Fibroblast of lung (primary cell): Measurements from ENCODE around the gene TGFBR2. TPM values are rescaled to one million over a fixed set of nuclear protein-coding genes. Genes with fewer than 3 reads are reported as not detected.

Experiments used
- DNase-seq, 2 donors: peaks; one replicate each; pipeline versions ENCODE4 v3.0.0 to v3.0.0-alpha.2; 2010; ENCODE audit warnings: low read depth in 2 of 2
- H2AFZ ChIP-seq: 2 replicates; pipeline ENCODE4 v1.5.1; 2012; ENCODE audit warnings: low read length, control low read depth, inconsistent platforms
- H3K27ac ChIP-seq: 2 replicates; pipeline ENCODE4 v1.5.1; 2011; ENCODE audit warnings: low read length, control low read depth; ENCODE audit not compliant: insufficient read depth
- H3K27me3 ChIP-seq: 2 replicates; pipeline ENCODE4 v1.5.1; 2011; ENCODE audit warnings: mild to moderate bottlenecking, low read length; ENCODE audit not compliant: control insufficient read depth, insufficient read depth
- H3K36me3 ChIP-seq: 2 replicates; pipeline ENCODE4 v1.5.1; 2011; ENCODE audit warnings: low read length; ENCODE audit not compliant: control insufficient read depth, insufficient read depth
- H3K4me1 ChIP-seq: 2 replicates; pipeline ENCODE4 v1.5.1; 2011; ENCODE audit warnings: low read length; ENCODE audit not compliant: control insufficient read depth, insufficient read depth; ENCODE audit errors: extremely low read depth
- H3K4me2 ChIP-seq: 2 replicates; pipeline ENCODE4 v1.5.1; 2011; ENCODE audit warnings: low read length, control low read depth; ENCODE audit not compliant: insufficient read depth; ENCODE audit errors: extremely low read depth
- H3K4me3 ChIP-seq, 4 experiments: fragments of 200-600 bp in 1 of 4; sonication (generic) in 1 of 4; replicated peaks in 1 of 4; 2 replicates each; pipeline ENCODE4 v1.5.1; 2011 to 2016; ENCODE audit warnings: low read length in 4 of 4, low read depth in 3 of 4, mild to moderate bottlenecking in 3 of 4, control low read depth in 2 of 4, inconsistent platforms in 1 of 4, mixed read lengths in 1 of 4; ENCODE audit not compliant: insufficient read depth in 1 of 4; ENCODE audit errors: control extremely low read depth in 1 of 4
- H3K79me2 ChIP-seq: 2 replicates; pipeline ENCODE4 v1.5.1; 2012; ENCODE audit warnings: mild to moderate bottlenecking, low read length, inconsistent platforms; ENCODE audit not compliant: control insufficient read depth, insufficient read depth
- H3K9ac ChIP-seq: 2 replicates; pipeline ENCODE4 v1.5.1; 2011; ENCODE audit warnings: mild to moderate bottlenecking, low read length, control low read depth; ENCODE audit not compliant: insufficient read depth
- H3K9me3 ChIP-seq: 2 replicates; pipeline ENCODE4 v1.5.1; 2012; ENCODE audit warnings: low read depth, low read length; ENCODE audit not compliant: control insufficient read depth, insufficient read depth
- H4K20me1 ChIP-seq: 2 replicates; pipeline ENCODE4 v1.5.1; 2011; ENCODE audit warnings: low read length; ENCODE audit not compliant: control insufficient read depth, insufficient read depth; ENCODE audit errors: extremely low read depth
- CTCF ChIP-seq, 2 donors: IDR thresholded peaks in 1 of 2; conservative IDR thresholded peaks in 1 of 2; 1 replicate in 1 of 2; 2 replicates in 1 of 2; pipeline ENCODE4 v1.5.1; 2011 to 2012; ENCODE audit warnings: low read length in 2 of 2, control low read depth in 1 of 2, inconsistent platforms in 1 of 2, low read depth in 1 of 2, mild to moderate bottlenecking in 1 of 2
- EZH2 ChIP-seq: IDR thresholded peaks from 2 replicates; pipeline ENCODE4 v1.5.1; 2012; ENCODE audit warnings: low read length, control low read depth, mild to moderate bottlenecking; ENCODE audit errors: missing control alignments
- polyA minus RNA-seq: library from RNA; depleted of rRNA, polyadenylated mRNA; stranded (reverse); fragments of >200 nt; gene quantifications from 2 replicates; pipeline ENCODE4 v1.2.3, GENCODE V29; 2011; ENCODE audit warnings: low replicate concordance
- polyA plus RNA-seq, 2 donors: library from polyadenylated mRNA; depleted of rRNA in 1 of 2; stranded (reverse) in 1 of 2; unstranded in 1 of 2; fragments of >200 nt; gene quantifications; 2 replicates each; pipeline ENCODE4 v1.2.1, GENCODE V29; 2011 to 2012; ENCODE audit warnings: missing spikeins in 1 of 2
- total RNA-seq: library from RNA; depleted of rRNA; stranded (reverse); fragments of >200 nt; gene quantifications from 2 replicates; pipeline ENCODE4 v1.2.1, GENCODE V29; 2014

Gene TGFBR2
- total RNA-seq (86.5 and 93.0 TPM in 2 replicates), polyA plus RNA-seq (126 and 196 TPM in 2 replicates), polyA minus RNA-seq (89.3 and 192 TPM in 2 replicates)
- 70.1 and 110 TPM in 2 replicates for polyA plus RNA-seq (2012)

- Histone ChIP-seq H3K9ac (peak within 1 kb of the TSS; percentile 90), H3K4me1 (peaks cover 2% of the 10 kb centered on the region), H3K27me3 (no peaks in the 10 kb centered on the region), H3K4me2 (peak within 1 kb of the TSS; percentile 78), H4K20me1 (no peaks in the 10 kb centered on the region), H3K36me3 (no peaks in the 10 kb centered on the region), H3K4me3 (peak within 1 kb of the TSS; percentile 73 to 98 (median 94)), H3K27ac (peak within 1 kb of the TSS; percentile 89), H2AFZ (peak within 1 kb of the TSS; percentile 58), H3K9me3 (no peaks in the 10 kb centered on the region), H3K79me2 (peaks cover 46% of the 10 kb centered on the region)
- no peak for TF ChIP-seq CTCF (conservative IDR thresholded peaks at IDR 0.05 in 1 of 2, IDR thresholded peaks at IDR 0.05 in 1 of 2; ENCODE audit: low read depth in 1 of 2, low read length in 2 of 2)
- TF ChIP-seq EZH2, result no peak
- DNase-seq, result peak; percentile 99
Observed at GRCh38 chr3:30606301-30607031, at the start of gene TGFBR2. Gene TGFBR2 (plus strand): TSS chr3:30606601. CDS start chr3:30606884, 283 bp downstream.

GRCh38 chr3:30557746-30558303 lies 48.6 kb upstream of the TGFBR2 start:
- Histone ChIP-seq H3K27ac (no peak overlapping the region), H3K9me3 (no peaks in the 10 kb centered on the region), H3K9ac (no peak overlapping the region), H3K79me2 (no peaks in the 10 kb centered on the region), H3K36me3 (no peaks in the 10 kb centered on the region), H4K20me1 (no peaks in the 10 kb centered on the region), H3K4me2 (no peak overlapping the region), H2AFZ (no peak overlapping the region), H3K4me1 (no peaks in the 10 kb centered on the region), H3K27me3 (no peaks in the 10 kb centered on the region), H3K4me3 (no peak overlapping the region)
- no peak for DNase-seq
- TF ChIP-seq CTCF (conservative IDR thresholded peaks at IDR 0.05 in 1 of 2, IDR thresholded peaks at IDR 0.05 in 1 of 2; ENCODE audit: low read depth in 1 of 2, low read length in 2 of 2) (no peak), EZH2 (no peak)

GRCh38 chr3:30563956-30564355 lies 42.4 kb upstream of the TGFBR2 start:
- H3K9me3 ChIP-seq, result no peaks in the 10 kb centered on the region
- no peaks in the 10 kb centered on the region for H3K36me3 ChIP-seq
- no peaks in the 10 kb centered on the region for H3K79me2 ChIP-seq
- H3K9ac ChIP-seq, result no peak overlapping the region
- H3K4me1 ChIP-seq, result no peaks in the 10 kb centered on the region
- H2AFZ ChIP-seq, result no peak overlapping the region
- no peak for DNase-seq
- H4K20me1 ChIP-seq, result no peaks in the 10 kb centered on the region
- no peak overlapping the region for H3K4me2 ChIP-seq
- no peaks in the 10 kb centered on the region for H3K27me3 ChIP-seq
- no peak overlapping the region for H3K27ac ChIP-seq
- H3K4me3 ChIP-seq, result no peak overlapping the region
- TF ChIP-seq CTCF (conservative IDR thresholded peaks at IDR 0.05 in 1 of 2, IDR thresholded peaks at IDR 0.05 in 1 of 2; ENCODE audit: low read depth in 1 of 2, low read length in 2 of 2) (no peak), EZH2 (no peak)
